HPDE6-E6E7 (cell line): ENCODE results near the gene OR12D3.
"Not testable (repeated sequence)": the region's sequence is repeated elsewhere in the genome, so short reads cannot be mapped to it uniquely, and the experiment has no call there.

Experiments
- DNase-seq: peaks from one replicate; pipeline ENCODE4 v3.0.0; 2011; ENCODE audit warnings: missing footprints; ENCODE audit errors: extremely low spot score

Gene OR12D3

GRCh38 chr6:29375191-29375590 lies at the start of gene OR12D3:
TSS of gene OR12D3 (minus strand) at chr6:29375291. CDS start at chr6:29375287, 4 bp downstream.
- DNase-seq, result no peak

- no peak for DNase-seq
These were observed 49.5 kb upstream of the OR12D3 start for GRCh38 chr6:29424575-29424974.

- DNase-seq, result no peak
These were observed 49.1 kb upstream of the OR12D3 start for GRCh38 chr6:29424168-29424567.

DNA sequence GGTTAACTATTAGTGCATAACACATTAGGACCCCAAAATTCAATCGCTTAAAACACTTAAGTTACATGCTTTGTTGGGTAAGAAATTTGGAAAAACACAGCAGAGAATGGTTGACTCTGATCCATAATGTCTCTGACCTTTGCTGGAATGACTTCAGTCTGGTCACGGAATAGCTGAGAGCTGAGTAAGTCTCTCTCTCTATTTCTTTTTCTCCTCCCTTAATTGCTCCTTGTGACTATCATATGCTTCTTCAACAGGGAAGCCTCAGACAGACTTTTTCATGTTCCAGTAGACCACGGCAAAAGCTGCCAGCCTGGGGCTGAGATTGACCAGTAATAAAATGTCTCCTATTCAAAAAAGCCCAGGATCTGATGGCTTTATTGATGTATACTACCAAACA lies 44.4 kb upstream of the OR12D3 start:
- DNase-seq, result no peak

DNA sequence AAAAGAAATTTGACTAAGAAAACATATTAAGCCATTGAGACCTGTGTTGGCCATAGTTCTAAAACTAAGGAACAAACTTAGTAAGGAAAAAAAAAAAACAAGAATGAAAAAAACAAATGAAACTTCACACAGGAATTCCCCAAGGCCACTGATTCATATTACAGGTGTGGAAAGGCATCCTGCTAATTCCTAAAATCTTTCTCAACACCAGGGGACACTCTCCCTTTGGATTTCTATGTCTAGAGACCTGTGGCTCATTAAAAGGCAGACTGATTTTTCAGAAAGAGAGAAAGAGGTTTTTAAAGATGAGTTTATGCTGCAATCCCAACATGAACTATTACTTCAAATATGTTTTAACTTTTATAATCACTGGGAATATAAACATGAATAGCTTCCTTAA lies 39.5 kb upstream of the OR12D3 start, which contains the start of gene OR12D1:
OR12D1 (plus strand) TSS at position 341 of the 400 bp plus-strand sequence.
- no peak for DNase-seq

GRCh38 chr6:29403801-29404200 lies 28.7 kb upstream of the OR12D3 start:
- DNase-seq, result no peak

GRCh38 chr6:29399525-29399924 lies 24.4 kb upstream of the OR12D3 start:
- DNase-seq, result no peak

DNA sequence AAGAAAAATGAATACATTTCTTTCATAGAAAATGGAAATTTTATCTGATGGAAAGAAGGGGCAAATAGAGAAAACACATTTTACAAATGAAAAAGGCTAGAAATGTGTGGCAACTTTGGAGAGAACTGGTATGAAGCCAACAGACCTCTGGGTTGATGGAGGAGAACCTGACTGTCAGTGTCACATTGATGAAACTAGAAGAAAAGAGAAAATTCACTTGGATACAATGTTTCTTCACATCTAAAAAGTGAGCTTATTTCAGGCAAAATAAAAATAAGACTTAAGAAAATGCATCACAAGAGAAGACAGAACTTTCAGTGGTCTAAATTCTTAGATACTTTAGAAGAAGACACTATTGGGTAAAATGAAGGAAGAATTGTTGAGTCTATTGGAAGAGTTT lies 20.2 kb upstream of the OR12D3 start, which contains the start of gene OR12D2:
OR12D2 (plus strand) TSS at position 301 of the 400 bp plus-strand sequence. CDS start 1,069 bp downstream, outside the sequence.
- DNase-seq, result no peak

GRCh38 chr6:29388533-29388932 lies 13.4 kb upstream of the OR12D3 start:
- DNase-seq, result no peak

DNA sequence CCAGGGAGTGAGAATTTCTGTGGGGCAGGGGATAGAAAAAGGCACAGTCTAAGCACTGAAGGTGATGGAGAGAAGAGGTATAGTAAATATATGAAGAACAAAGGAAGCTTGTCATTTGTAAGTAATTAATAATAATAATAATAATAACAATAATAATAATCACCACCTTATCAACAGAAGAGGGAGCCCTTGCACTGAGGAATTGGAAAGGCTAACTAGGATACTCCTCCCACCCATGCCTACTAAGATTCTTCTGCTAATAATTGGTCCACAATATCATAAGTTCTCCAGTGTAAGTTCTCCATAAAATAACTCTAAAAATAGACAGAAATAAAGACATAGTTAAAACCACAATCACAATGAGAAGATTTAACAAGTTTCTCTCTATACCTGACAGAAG lies 912 bp upstream of the OR12D3 start:
- DNase-seq, result peak; percentile 2

- DNase-seq, result no peak
These were observed 6.3 kb downstream of the OR12D3 start, which contains the start of gene OR5V1 for GRCh38 chr6:29368765-29369164. TSS of gene OR5V1 (minus strand) at chr6:29368865. CDS start at chr6:29356195, 12,670 bp downstream.

DNA sequence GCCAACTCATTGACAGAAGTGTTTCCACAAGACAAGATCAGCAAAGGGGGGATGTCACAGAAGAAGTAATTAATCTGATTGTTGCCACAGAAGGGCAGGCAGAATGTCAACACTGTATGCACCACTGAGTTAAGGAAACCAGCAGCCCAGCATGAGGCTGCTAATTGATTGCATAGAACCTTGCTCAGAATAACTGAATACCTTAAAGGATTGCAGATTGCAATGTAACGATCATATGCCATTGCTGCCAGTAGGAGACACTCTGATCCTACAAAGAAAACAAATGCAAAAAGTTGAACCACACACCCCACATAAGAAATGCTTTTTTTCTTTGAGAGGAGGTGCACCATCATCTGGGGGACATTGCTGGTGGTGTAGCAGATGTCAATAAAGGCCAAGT lies 19.5 kb downstream of the OR12D3 start:
- DNase-seq, result no peak

GRCh38 chr6:29354980-29355379 lies 20.1 kb downstream of the OR12D3 start:
- no peak for DNase-seq

DNA sequence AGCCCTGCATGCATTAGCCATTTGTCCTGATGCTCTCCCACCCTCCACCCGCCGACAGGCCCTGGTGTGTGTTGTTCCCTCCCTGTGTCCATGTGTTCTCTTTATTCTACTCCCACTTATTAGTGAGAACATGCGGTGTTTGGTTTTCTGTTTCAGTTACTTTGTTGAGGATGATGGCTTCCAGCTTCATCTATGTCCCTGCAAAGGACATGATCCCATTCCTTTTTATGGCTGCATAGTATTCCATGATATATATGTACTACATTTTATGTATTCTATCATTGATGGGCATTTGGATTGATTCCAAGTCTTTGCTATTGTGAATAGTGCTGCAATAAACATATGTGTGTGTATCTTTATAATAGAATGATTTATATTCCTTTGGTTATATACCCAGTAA lies 25.7 kb downstream of the OR12D3 start:
- not testable (repeated sequence) for DNase-seq

- no peak for DNase-seq
These were observed 29.7 kb downstream of the OR12D3 start for GRCh38 chr6:29345380-29345779.

- DNase-seq, result no peak
These were observed 38.8 kb downstream of the OR12D3 start for GRCh38 chr6:29336269-29336668.

- DNase-seq, result no peak
These were observed 42.4 kb downstream of the OR12D3 start for GRCh38 chr6:29332676-29333075.

- no peak for DNase-seq
These were observed 49.3 kb downstream of the OR12D3 start for GRCh38 chr6:29325777-29326176.
